HL-60 (cell line): Measurements from ENCODE around the gene CHD2.

Experiments used
- CTCF ChIP-seq: IDR thresholded peaks from one replicate; pipeline ENCODE4 v1.5.1; 2011; ENCODE audit warnings: low read length, control low read depth, inconsistent platforms; ENCODE audit not compliant: insufficient read depth
- GABPA ChIP-seq: IDR thresholded peaks from 2 replicates; pipeline ENCODE4 v1.6.1; 2012; ENCODE audit warnings: low read depth
- REST ChIP-seq: IDR thresholded peaks from 2 replicates; pipeline ENCODE4 v1.6.1; 2012; ENCODE audit warnings: low read depth; ENCODE audit not compliant: insufficient replicate concordance

DNA sequence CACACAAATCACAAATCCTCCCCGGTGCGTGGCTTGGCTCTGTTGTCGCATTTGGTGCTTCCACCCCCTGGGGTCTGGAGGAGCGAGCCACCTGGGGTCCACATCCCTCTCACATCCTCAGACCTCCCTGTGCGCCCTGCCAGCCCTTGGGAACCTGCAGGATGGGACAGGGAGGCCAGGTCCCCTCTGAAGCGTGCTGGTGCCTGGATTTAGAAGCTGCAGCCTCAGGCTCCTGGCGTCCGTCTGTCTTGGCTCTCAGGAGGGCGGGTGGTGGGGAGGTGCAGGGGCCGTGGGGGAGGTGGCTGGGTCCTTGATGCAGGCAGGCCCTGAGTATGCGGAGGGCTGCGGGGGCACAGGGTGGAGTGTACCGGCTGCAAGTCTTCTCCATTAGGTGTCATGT, 150.5 kb downstream of the CHD2 start:
- TF ChIP-seq CTCF (no peak), GABPA (no peak), REST (no peak)
